ENCODE measurements around the gene C17orf67.

C17orf67 gene

DNA sequence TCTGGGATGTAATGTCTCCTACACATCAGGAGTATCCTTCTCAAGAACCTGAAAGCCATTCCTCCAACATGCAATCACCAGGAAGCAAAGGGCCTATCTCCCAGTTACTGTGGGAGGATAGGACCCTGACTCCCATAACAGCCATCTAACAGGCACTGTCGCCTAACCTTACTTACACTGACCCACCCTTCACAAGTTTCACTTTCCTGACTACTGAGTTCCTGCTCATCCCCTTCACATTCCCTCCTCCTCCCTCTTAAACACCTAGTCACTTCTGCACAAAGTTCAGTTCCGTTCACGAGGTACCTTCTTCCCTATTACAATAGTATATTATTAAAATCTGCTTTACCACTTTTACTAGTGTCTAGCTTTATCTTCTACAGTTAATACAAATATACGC is 1.3 kb downstream of the C17orf67 start:
- DNase-seq = no peak

DNA sequence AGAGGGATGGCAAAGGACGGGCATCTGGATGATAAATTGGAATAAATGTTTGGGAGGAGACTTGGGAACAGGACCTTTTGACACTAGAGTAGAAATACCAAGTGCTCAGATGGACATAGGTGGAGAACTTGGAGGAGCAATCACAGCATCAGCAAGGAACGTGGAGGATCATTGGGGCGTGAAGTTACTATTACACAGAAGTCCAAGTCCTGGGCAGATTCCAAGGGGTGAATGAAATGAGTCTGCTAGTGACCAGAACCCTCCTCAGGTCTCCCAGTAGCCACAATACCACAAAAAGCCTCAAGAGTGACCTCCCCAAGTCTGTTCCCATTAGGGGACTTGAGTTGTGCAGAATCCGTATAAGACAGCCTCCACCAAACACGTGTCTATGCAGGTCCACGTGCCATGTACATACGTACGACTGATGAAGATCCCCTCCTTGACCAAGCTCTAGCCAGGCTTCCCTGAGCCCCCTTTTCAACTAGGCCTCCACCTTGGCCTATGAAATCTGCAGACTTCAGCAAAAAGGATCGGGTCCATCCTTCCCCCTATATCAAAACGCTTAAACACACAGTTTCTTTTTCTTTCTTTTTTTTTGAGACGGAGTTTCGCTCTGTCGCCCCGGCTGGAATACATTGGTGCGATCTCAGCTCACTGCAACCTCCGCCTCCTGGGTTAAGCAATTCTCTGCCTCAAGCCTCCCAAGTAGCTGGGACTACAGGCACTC is 2.2 kb downstream of the C17orf67 start:
- DNase-seq = no peak

DNA sequence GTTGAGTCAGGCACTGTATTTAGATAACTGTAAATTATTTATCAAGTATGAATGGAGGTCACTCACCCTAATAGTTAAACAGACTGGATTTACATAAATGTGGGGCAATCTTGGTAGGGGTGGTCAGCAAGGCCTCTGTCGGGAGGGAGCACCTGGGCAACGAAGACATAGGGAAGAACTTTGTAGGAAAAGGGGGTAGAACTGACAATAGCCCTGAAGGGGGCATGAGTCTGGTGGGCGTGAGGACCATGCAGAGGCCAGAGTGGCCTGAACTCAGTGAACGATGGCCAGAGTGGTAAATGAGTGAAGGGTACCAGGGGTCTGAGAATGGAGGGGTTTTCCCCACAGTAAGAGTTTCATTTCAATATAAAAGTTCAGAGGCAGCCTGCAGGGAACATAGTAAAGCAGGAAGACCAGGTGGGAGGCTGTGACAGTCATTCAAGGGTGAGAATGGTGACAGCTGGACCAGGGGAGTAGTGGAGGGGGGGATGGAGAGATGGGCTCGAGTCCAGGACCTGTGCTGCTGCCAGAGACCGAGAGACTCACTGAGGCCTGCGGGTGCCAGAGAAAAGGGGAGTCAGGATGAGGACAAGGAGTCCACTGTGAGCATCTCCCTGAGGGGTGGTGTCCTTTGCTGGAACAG is 2.9 kb downstream of the C17orf67 start:
- no peak for DNase-seq

DNA sequence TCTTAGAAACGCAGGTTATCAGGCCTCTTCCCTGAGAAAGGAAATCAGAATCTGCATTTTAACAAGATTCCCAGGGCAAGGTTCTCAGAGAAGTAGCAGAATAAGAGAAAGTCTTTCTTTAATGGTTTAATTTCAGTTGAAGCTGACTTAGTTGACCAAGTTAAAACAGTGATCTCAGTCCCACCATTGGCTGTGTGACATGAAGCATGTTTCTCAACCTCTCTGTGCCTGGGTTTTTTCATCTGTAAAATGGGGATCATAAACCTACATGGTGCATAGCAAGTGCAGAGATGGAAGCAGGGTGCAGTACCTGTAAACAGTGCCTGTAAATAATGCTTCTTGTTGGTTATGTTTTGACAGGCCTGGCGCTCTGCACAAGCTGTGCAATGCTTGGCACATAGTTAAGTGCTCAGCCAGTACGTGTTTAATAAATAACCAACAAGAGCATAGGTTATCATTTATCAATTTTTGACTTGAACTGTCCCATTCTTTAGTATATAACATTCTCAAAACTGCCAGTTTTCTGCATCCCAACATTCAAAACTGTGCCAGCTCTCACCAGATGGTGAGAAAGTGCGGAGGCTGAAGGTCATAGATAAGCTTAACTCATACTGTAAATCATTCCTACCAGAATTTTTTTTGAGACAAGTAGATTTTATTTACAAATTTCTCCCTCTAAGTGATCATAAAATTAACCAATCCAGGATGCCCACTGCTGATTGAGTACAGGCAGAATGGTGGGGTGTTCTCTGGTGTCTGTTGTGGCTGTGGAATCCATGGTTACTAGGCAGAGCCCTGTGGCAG is 6.9 kb downstream of the C17orf67 start:
- no peak for DNase-seq

DNA sequence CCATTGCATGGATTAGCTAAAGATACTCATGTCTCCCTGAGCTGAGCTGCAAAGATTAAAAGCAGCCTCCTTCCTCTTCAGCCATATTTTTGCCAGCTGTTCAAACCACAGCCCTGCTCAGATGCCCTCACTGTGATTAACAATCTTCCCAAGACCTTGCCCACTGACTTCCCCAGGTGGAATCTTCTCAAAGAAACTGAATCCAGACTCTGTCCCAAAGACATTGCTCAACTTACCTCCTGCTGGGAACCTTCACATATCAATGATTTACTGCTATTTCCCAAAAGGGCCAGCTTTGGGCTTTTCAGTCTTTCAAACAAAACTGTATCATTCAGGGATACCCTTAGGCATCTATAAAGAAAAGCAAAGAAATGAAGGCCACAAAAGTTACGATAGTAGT is 9.2 kb downstream of the C17orf67 start:
- no peak for DNase-seq

DNA sequence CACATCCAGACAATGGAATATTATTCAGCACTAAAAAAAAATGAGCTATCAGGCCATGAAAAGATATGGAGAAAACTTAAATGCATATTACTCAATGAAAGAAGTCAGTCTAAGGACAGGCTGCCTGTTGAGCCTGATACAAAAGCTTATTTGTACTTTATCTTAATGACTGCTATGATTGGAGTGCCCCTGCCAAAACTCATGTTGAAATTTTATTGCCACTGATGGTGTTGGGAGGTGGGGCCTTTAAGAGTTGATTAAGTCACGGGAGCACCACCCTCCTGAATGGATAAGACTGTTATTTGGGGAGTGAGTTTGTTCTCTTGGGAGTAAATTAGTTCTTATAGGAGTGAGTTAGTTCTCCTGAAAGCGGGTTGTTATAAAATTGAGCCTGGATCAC is 9.9 kb downstream of the C17orf67 start:
- no peak for DNase-seq

DNA sequence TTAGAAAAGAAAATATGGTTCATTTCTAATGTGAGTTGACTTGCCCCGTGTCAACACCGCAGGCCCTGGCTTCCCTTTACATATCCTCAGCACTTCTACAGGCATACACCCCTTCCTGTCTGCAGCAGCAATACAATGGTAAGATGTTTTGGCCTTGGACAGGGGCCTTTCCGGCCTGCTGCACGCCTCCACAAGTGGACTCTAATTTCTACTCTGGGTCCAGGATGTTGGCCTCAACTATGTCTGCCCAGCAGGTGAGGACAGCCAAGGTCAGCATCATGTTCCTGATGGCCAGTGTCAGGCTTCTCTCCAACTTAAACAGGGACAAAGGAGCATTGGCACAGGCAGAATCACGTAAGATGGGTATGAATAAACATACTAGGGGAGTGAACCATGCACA is 11.0 kb downstream of the C17orf67 start:
- DNase-seq = no peak

DNA sequence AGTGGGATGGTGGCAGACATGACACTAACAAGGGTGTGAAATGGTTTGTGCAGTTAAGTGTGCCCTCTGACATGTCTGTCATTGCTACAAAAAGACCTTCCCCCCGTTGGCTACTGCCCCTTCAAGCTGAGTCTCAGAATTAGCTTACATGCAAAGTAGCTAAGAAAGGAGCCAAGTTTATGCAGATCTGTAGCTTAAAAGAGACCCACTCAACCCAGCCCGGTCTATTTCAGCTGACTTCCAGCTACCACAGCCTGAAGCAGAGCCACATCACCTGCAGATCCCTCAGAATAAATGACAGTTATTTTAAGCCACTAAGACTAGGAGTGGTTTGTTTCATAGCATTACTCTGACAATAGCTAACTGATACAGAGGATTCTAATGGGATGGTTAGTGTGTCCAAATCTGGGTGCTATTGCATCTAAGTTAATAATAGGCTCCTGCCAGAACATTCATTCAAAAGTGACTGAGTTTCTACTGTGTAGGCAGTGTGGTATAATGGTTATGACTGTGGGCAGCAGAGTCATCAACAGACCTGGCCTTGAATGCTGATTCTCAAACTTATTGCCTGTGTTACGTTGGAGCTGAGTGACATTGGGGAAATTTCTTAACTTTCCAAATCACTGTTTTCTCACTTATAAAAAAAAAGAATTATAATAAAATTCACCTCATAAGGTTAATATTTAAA is 11.7 kb downstream of the C17orf67 start:
- no peak for DNase-seq

DNA sequence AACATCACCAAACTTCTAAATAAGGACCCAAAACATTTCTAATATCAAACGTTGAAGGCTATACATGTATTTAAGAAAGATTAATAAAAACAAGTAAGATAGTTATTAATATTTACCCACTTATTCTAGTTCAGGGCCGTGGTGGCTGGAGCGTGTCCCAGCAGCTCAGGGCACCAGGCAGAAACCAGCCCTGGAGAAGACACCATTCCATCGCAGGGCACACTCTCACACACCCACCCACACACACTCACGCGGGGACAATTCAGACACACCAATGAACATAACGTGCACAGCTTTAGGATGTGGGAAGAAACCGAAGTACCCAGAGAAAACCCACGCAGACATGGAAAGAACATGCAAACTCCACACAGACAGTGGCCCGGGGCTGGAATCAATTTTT is 13.5 kb downstream of the C17orf67 start:
- DNase-seq = no peak

DNA sequence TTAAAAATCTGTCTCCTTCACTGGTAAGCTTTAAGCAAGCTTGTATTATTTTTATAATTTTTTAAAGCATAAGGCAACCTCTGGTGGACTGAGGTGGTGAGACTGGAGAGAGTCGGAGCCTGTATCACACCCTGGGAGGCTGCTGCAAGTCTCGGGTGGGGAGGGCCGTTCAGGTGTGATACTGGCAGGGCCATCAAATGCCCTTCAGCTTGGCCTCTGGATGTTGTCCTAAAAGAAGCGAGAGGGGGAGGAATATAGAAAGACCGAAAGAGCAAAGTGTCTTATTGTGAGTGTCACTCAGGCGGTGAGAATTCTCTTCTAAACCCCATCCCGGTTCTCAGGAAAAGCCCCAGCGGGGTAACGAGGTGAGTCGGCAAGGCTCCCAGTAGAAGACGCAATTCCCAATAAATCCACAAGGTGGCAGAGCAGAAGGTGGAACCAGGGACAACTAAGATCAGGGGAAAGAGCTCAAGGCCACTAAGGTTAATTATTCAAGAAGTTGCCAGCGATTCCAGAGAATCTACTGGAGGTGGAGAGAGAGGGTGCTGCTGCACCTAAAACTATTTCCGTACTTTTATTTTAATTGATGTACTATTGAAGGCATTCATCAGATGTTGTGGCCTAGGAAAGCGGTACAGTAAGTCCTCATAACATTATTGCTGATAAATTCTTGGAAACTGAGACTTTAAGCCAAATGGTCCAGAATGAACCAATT is 14.1 kb downstream of the C17orf67 start:
- peak; percentile 52 for DNase-seq

DNA sequence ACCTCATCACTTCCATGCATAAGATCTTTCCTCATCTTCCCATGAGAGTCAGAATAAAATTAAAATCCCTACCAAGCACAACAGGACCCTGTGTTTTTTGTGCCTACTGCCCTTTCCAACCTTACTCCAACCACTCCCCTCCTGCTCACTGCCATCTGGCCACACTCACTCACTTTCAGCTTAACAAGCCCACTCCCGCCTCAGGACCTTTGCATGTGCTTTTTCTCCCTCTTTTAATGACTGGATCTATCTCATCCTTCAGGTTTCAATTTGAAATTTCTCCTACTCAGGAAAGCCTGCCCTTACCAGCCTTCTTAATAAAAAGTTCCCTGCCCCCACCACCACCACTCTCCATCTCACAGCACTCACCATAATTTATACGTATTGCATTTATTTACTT is 14.7 kb downstream of the C17orf67 start:
- DNase-seq = no peak

DNA sequence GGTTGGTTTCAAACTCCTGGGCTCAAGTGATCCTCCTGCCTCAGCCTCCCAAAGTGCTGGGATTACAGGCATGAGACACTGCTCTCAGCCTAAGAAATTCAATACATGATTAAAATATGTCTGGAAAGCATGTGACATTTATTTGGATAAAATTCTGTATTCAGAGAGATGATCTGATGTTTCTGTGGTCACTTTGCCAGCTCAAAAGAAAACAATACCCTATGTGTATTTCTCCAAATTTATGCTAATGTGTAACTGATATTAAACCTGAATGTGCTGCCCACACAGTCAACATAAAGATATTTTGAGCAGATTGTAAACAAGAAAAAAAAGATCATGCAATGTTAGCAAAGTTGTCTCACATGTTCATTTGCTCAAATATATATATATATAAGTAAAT is 16.7 kb downstream of the C17orf67 start:
- DNase-seq = no peak

DNA sequence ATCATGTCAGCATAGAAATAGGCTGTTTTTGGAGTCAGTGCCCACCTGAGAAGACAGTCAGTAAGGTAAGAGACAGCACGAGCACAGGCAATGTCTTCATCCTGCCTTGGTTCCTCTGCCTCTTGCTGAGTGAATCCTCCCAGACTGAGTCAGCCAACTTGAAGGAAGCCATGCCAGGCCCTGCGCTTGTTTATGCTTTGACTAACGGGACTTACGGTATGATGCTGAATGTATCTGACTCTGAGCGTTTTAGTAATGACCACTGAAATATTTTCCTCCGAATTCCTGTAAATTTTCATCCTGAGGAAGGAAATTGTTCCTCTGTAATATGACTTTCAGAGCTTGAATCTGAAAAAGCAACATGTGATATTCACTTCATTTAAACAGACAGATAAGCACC is 18.0 kb downstream of the C17orf67 start:
- no peak for DNase-seq

DNA sequence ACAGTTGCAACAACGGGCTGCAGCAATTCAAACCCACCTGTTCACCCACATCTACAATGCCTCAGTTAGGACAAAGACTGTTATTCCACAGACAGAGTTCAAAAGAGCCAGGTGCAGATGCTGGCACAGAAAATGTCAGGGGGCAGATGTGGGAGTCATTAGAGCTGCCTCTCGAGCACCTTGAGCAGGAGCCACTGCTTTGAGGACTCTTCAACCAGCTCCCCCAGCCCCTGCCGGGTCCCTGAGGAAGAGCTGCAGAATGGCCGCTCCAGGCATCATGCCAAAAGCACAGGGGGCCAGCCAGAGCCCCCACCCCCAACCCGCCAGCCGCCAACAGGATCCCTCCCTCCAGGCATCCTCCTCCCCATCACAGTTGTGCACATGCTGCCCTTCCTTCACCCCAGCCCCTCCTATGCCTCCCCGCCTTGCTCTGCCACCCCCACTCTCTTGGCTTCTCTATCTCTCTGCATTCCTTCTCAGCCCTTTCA is 20.8 kb downstream of the C17orf67 start:
- peak; percentile 90 for DNase-seq

DNA sequence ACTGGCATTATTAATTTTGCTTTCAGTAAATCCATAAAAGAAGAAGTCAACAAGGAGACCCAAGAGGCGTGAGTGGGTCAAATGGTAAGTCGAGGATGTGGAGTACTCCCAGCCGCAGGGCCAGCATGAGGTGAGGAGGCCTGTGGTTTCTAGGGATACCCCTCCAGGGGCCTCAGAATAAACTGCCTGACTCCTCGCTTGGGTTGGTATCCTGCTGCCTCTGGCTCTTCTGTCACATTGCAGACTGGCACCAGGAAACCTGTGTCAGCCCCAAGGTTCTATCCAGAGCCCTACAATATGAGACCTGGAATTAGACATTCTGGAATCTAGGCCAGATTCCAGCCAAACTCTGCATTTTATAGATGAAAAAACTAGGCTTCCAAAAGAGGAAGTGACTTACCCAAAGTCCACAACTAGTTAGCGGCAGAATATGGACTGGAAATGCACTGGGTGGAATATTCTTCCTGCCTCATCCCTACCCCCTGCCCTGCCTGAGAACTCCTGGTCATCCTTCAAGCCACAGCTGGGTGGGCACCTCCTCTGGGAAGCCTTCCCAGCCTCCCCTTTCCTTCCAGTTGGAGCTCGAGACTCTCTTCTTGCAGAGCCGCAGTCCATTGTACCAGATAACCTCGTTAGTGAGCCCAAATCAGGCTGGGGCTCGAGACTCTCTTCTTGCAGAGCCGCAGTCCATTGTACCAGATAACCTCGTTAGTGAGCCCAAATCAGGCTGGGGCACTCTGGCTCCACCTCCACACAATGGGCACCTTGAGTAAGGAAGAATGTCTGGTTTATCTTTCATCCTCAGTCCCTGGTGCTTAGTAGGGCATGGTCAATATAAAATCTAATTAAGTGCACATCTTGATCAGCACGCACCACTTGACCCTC is 22.6 kb downstream of the C17orf67 start:
- DNase-seq = no peak

DNA sequence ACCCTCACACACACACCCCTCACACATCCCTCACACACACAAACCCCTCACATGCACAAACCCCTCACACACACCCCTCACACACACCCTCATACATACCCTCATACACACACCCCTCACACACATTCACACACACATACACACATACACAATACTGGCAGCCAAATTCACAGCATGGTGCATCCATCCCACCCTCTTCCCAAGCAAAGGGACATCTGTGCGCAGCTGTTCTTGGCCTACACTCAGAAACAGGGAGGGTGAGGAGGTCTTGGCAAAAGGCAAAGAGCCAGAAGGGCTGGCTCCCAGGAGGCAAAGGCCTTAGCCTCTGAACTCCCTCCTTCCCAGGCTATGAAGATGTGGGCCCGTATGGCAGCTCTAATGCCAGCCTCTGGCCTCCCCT is 23.4 kb downstream of the C17orf67 start:
- DNase-seq = no peak

DNA sequence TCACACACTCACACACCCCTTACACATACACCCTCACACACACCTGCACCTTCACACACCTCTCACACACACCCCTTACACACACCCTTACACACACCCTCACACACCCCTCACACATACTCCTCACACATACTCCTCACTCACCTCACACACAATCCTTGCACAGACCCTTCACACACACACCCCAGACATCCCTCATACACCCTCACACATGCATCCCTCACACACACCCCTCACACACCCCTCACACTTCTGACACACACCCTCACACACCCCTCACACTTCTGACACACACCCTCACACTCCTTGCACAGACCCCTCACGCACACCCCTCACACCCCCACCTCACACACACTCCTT is 23.9 kb downstream of the C17orf67 start:
- DNase-seq = no peak

DNA sequence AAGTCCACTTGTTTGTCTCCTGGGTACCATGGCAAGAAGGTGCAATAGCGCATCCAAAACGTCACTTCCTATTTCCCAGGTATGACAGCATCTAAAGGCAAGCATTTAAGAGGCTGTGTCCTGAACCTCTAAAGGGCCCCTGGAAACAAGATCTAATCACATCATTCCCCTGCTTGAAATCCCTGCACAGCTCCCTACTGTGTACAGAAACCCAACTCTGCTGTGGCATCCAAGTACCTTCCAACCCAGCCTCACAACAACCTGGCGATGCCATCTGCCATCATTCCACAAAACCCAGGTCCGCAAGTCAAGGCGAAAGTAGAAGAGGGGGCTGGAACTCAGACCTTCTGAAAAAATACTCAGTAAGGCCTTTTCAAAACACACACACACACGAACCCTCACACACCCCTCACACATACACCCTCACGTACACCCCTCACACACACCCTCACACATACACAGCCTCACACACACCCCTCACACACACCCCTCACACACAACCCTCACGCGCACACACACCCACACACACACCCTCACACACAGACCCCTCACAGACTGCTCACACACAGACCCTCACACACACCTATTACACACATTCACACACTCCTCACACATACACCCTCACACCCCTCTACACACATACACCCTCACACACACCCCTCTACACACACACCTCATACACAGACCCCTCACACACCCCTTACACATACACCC is 24.5 kb downstream of the C17orf67 start:
- no peak for DNase-seq

DNA sequence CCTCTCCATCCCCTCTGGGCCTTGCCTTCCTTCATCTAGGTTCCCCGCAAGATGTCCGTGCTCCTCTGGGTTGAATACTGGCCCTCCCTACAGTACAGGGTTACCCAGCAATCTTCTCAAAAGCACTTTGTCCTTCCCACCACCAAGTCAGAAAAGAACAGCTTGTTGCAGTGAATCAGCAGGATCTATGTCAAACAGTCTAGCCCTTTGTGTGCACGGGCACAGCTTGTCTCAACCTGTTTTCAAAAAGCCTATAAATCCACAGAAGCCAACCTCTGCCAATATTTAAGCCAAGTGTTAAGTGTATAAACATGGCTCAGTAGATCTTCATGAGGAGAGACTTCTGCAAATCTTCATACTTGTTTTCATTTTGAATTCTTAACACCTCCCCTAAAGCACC is 25.2 kb downstream of the C17orf67 start:
- DNase-seq = peak; percentile 47

DNA sequence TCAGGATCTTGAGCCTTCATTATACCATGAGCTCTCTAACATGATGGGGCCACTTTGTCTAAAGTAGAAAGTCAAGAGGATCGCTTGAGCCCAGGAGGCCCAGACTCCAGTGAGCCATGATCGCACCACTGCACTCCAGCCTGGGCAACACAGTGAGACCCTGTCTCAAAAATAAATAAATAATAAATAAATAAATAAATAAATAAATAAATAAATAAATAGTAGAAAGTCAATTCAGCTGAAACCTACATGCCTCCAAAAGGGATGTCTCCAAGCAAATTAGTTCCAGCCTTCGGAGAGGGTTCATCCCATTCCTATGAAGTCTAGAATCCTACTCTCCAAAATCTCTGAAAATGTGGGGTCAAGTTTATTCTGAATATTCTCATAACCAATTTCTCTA is 26.0 kb downstream of the C17orf67 start:
- no peak for DNase-seq

DNA sequence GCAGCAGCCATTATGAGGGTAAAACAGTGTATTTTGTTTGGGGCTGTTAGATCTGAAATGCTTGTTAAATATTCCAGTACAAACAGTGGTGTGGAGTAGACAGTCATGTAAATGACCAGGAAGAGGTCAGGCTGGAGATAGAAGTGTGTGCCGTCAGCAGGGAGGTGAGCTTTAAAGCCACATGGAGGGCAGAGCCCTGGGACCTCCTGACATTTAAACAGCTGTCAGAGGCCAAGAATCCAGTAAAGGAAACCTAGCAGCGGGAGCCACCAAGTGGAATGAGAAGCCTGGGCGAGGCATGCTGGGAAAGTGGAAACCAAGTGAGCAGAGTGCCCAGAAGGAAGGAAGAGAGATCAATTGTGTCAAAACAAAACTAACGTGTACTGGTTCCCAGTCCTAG is 26.8 kb downstream of the C17orf67 start:
- DNase-seq = no peak

Data from NCI-H1105 (cell line).